HCT116 (cell line): Measurements from ENCODE around the gene LENG9. TPM values are rescaled to one million over a fixed set of nuclear protein-coding genes. Genes with fewer than 3 reads are reported as not detected.

Source experiments
- ATAC-seq: fragments of 200-7000 bp; cut with Tn5 transposase; 2 replicates; pipeline ENCODE4 v1.9.1; 2020; ENCODE audit warnings: mild to moderate bottlenecking, moderate library complexity
- BruUV-seq: library from RNA; stranded (reverse); fragments of 400-500 nt; replicated peaks from 2 replicates; lab custom pipeline; 2021; lab: Mats Ljungman, UMichigan
- CTCF ChIA-PET: fragments of 300-600 bp; sonication (Branson Sonifier 250); formaldehyde crosslinking; loops from one replicate; lab custom pipeline; 2021; ENCODE audit warnings: antibody characterized with exemption; lab: Charles Lee
- POLR2A ChIA-PET: fragments of 300-600, 350-600 bp; sonication (Branson Sonifier 250); formaldehyde crosslinking; loops from one replicate; lab custom pipeline; 2021; ENCODE audit warnings: antibody characterized with exemption; lab: Charles Lee
- RAD21 ChIA-PET, 2 experiments: fragments of 300-600 bp; sonication (Branson Sonifier 250); formaldehyde crosslinking; loops; one replicate each; lab custom pipeline; 2023; ENCODE audit warnings: low total read pairs in 2 of 2; ENCODE audit not compliant: uncharacterized antibody in 2 of 2, unreplicated experiment in 2 of 2, low non-redundant PET in 1 of 2; lab: Charles Lee
- DNase-seq: peaks from one replicate; pipeline ENCODE4 v3.0.0-alpha.2; 2010; ENCODE audit warnings: low read depth, low spot score
- H2AFZ ChIP-seq: fragments of 200-600 bp; shearing (Covaris generic), sonication (generic); 2 replicates; pipeline ENCODE4 v1.6.1; 2017; ENCODE audit warnings: low read depth, mixed run types, mixed read lengths, antibody characterized with exemption, low read length; ENCODE audit not compliant: poor library complexity, severe bottlenecking
- H3K27ac ChIP-seq: 2 replicates; pipeline ENCODE4 v1.5.1; 2012; ENCODE audit warnings: low read depth, low read length
- H3K27me3 ChIP-seq: fragments of 200-600 bp; sonication (generic); 2 replicates; pipeline ENCODE4 v1.6.1; 2016; ENCODE audit warnings: mixed run types, low read length, mixed read lengths; ENCODE audit not compliant: insufficient read depth
- H3K36me3 ChIP-seq, 2 experiments: fragments of 200-500 bp in 1 of 2; fragments of 200-600 bp in 1 of 2; sonication (Bioruptor generic) in 1 of 2; sonication (generic) in 1 of 2; 2 replicates each; pipeline versions ENCODE4 v1.5.1 to v1.6.1; 2014 to 2016; ENCODE audit warnings: low read length in 2 of 2, inconsistent platforms in 1 of 2, mixed read lengths in 1 of 2, mixed run types in 1 of 2; ENCODE audit not compliant: insufficient read depth in 2 of 2, control insufficient read depth in 1 of 2
- H3K4me1 ChIP-seq, 2 experiments: fragments of 200-600 bp in 1 of 2; sonication (generic) in 1 of 2; 2 replicates each; pipeline versions ENCODE4 v1.5.1 to v1.6.1; 2012 to 2017; ENCODE audit warnings: low read length in 2 of 2, inconsistent platforms in 1 of 2, mild to moderate bottlenecking in 1 of 2, mixed read lengths in 1 of 2, mixed run types in 1 of 2, moderate library complexity in 1 of 2; ENCODE audit not compliant: insufficient read depth in 2 of 2, control insufficient read depth in 1 of 2
- H3K4me2 ChIP-seq: fragments of 200-600 bp; sonication (generic); 2 replicates; pipeline ENCODE4 v1.6.1; 2017; ENCODE audit warnings: mixed run types, low read length, mixed read lengths
- H3K4me3 ChIP-seq, 2 experiments: fragments of 200-600 bp in 1 of 2; sonication (generic) in 1 of 2; replicated peaks in 1 of 2; 2 replicates each; pipeline ENCODE4 v1.5.1; 2011 to 2016; ENCODE audit warnings: low read length in 2 of 2, control low read depth in 1 of 2, low read depth in 1 of 2, mild to moderate bottlenecking in 1 of 2, mixed read lengths in 1 of 2, mixed run types in 1 of 2
- H3K79me2 ChIP-seq: fragments of 200-600 bp; sonication (generic); 2 replicates; pipeline ENCODE4 v1.6.1; 2017; ENCODE audit warnings: mild to moderate bottlenecking, mixed run types, low read length, moderate library complexity, mixed read lengths; ENCODE audit not compliant: insufficient read depth
- H3K9ac ChIP-seq: fragments of 200-600 bp; sonication (generic); 2 replicates; pipeline ENCODE4 v1.6.1; 2016; ENCODE audit warnings: low read length, mixed read lengths
- H3K9me2 ChIP-seq: fragments of 200-600 bp; sonication (generic), shearing (Covaris generic); 2 replicates; pipeline ENCODE4 v1.6.1; 2017; ENCODE audit warnings: mixed run types, mild to moderate bottlenecking, moderate library complexity; ENCODE audit not compliant: insufficient read depth
- H3K9me3 ChIP-seq, 2 experiments: fragments of 200-500 bp in 1 of 2; fragments of 200-600 bp in 1 of 2; sonication (Bioruptor generic) in 1 of 2; sonication (generic) in 1 of 2; 2 replicates each; pipeline ENCODE4 v1.6.1; 2014 to 2017; ENCODE audit warnings: low read length in 2 of 2, mixed read lengths in 2 of 2, inconsistent platforms in 1 of 2, low read depth in 1 of 2, mild to moderate bottlenecking in 1 of 2, mixed run types in 1 of 2, moderate library complexity in 1 of 2; ENCODE audit not compliant: control insufficient read depth in 1 of 2, insufficient read depth in 1 of 2
- H4K20me1 ChIP-seq: fragments of 200-600 bp; sonication (generic), shearing (Covaris generic); 2 replicates; pipeline ENCODE4 v1.6.1; 2017; ENCODE audit warnings: mixed run types, mild to moderate bottlenecking, moderate library complexity; ENCODE audit not compliant: insufficient read depth
- EGR1 ChIP-seq: IDR thresholded peaks from 2 replicates; pipeline ENCODE4 v1.6.1; 2012; ENCODE audit warnings: low read depth
- ELF1 ChIP-seq: IDR thresholded peaks from 2 replicates; pipeline ENCODE4 v1.6.1; 2012; ENCODE audit warnings: low read depth, borderline replicate concordance
- EZH2phosphoT487 ChIP-seq: fragments of 200-600 bp; IDR thresholded peaks from 2 replicates; pipeline ENCODE4 v1.6.1; 2018; ENCODE audit warnings: antibody characterized with exemption, borderline replicate concordance
- FOSL1 ChIP-seq: IDR thresholded peaks from 2 replicates; pipeline ENCODE4 v1.6.1; 2012; ENCODE audit warnings: low read depth
- POLR2A ChIP-seq: IDR thresholded peaks from 2 replicates; pipeline ENCODE4 v1.7.0; 2011; ENCODE audit warnings: borderline replicate concordance; ENCODE audit not compliant: insufficient read depth, insufficient read length; ENCODE audit errors: extremely low read depth
- POLR2AphosphoS5 ChIP-seq: IDR thresholded peaks from 2 replicates; pipeline ENCODE4 v1.6.1; 2011; ENCODE audit warnings: mild to moderate bottlenecking, low read depth, low read length, moderate library complexity
- RAD21 ChIP-seq: IDR thresholded peaks from 2 replicates; pipeline ENCODE4 v1.6.1; 2012; ENCODE audit warnings: low read depth, mild to moderate bottlenecking
- SP1 ChIP-seq: IDR thresholded peaks from 2 replicates; pipeline ENCODE4 v1.6.1; 2012; ENCODE audit warnings: low read depth
- YY1 ChIP-seq: IDR thresholded peaks from 2 replicates; pipeline ENCODE4 v1.6.1; 2011; ENCODE audit warnings: low read length, low read depth, moderate library complexity, mild to moderate bottlenecking; ENCODE audit not compliant: insufficient replicate concordance; ENCODE audit errors: extremely low read depth
- ZBTB33 ChIP-seq: IDR thresholded peaks from 2 replicates; pipeline ENCODE4 v1.6.1; 2011; ENCODE audit warnings: mild to moderate bottlenecking, low read length, moderate library complexity; ENCODE audit not compliant: insufficient replicate concordance; ENCODE audit errors: extremely low read depth
- intact Hi-C: fragments of 100-400 bp; cut with micrococcal nuclease; formaldehyde crosslinking; loops from 2 replicates; pipeline ENCODE4 v1.10.0; 2022
- total RNA-seq: library from RNA; stranded (reverse); gene quantifications from one replicate; pipeline ENCODE4 v1.2.1, GENCODE V29; 2021; ENCODE audit not compliant: unreplicated experiment
- TF ChIP-seq, protein P1 (sequence below): IDR thresholded peaks from 2 replicates; pipeline ENCODE4 v1.6.1; 2012; ENCODE audit warnings: low read depth
- TF ChIP-seq, protein P2 (sequence below): IDR thresholded peaks from 2 replicates; pipeline ENCODE4 v1.6.1; 2012

Gene LENG9
- total RNA-seq, 1 experiment from 2014 or later: 9.0 TPM

DNA sequence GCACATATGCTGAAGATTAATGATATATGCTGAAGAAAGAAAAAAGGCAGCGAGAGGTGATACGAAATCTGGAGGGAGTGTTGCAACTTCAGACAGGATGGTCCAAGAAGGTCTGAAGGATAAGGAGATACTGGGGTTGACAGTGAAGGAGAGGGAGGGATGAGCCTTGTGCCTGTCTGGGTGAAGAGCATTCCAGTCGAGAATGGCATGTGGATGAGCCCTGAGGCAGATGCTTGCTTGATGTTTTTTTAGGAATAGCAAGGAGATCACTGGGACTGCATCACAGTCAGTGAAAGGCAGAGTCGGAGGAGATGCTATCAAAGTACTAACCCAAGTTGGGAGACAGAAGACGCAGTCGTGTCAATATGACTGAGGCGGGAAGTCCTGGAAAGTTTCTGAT is 25.8 kb upstream of the LENG9 start:
- no peak for DNase-seq
- H3K9ac ChIP-seq: no peak overlapping the region
- H4K20me1 ChIP-seq: no peaks in the 10 kb centered on the region
- ChIA-PET POLR2A (no interaction called here), CTCF (no interaction called here), RAD21 (no interaction called here)
- TF ChIP-seq, protein P1, sequence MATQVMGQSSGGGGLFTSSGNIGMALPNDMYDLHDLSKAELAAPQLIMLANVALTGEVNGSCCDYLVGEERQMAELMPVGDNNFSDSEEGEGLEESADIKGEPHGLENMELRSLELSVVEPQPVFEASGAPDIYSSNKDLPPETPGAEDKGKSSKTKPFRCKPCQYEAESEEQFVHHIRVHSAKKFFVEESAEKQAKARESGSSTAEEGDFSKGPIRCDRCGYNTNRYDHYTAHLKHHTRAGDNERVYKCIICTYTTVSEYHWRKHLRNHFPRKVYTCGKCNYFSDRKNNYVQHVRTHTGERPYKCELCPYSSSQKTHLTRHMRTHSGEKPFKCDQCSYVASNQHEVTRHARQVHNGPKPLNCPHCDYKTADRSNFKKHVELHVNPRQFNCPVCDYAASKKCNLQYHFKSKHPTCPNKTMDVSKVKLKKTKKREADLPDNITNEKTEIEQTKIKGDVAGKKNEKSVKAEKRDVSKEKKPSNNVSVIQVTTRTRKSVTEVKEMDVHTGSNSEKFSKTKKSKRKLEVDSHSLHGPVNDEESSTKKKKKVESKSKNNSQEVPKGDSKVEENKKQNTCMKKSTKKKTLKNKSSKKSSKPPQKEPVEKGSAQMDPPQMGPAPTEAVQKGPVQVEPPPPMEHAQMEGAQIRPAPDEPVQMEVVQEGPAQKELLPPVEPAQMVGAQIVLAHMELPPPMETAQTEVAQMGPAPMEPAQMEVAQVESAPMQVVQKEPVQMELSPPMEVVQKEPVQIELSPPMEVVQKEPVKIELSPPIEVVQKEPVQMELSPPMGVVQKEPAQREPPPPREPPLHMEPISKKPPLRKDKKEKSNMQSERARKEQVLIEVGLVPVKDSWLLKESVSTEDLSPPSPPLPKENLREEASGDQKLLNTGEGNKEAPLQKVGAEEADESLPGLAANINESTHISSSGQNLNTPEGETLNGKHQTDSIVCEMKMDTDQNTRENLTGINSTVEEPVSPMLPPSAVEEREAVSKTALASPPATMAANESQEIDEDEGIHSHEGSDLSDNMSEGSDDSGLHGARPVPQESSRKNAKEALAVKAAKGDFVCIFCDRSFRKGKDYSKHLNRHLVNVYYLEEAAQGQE: no peak
- TF ChIP-seq EZH2phosphoT487 (no peak), SP1 (no peak), EGR1 (no peak), POLR2A (no peak), RAD21 (no peak), POLR2AphosphoS5 (no peak), ELF1 (no peak), FOSL1 (no peak), YY1 (no peak), ZBTB33 (no peak)
- TF ChIP-seq, protein P2, sequence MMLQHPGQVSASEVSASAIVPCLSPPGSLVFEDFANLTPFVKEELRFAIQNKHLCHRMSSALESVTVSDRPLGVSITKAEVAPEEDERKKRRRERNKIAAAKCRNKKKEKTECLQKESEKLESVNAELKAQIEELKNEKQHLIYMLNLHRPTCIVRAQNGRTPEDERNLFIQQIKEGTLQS: no peak
- no TSS peak for BruUV-seq
- H3K79me2 ChIP-seq: no peaks in the 10 kb centered on the region
- ATAC-seq: no peak
- no peak overlapping the region for H3K4me2 ChIP-seq
- H3K9me3 ChIP-seq: no peaks in the 10 kb centered on the region
- H3K27ac ChIP-seq: no peak overlapping the region
- no peaks in the 10 kb centered on the region for H3K4me1 ChIP-seq
- H3K27me3 ChIP-seq: peaks cover 22% of the 10 kb centered on the region
- H3K36me3 ChIP-seq: no peaks in the 10 kb centered on the region
- no peaks in the 10 kb centered on the region for H3K9me2 ChIP-seq
- no peak overlapping the region for H3K4me3 ChIP-seq
- intact Hi-C loops: no loop called here
- H2AFZ ChIP-seq: no peak overlapping the region
